ENCODE results near the gene TRPT1.

The TRPT1 gene

DNA sequence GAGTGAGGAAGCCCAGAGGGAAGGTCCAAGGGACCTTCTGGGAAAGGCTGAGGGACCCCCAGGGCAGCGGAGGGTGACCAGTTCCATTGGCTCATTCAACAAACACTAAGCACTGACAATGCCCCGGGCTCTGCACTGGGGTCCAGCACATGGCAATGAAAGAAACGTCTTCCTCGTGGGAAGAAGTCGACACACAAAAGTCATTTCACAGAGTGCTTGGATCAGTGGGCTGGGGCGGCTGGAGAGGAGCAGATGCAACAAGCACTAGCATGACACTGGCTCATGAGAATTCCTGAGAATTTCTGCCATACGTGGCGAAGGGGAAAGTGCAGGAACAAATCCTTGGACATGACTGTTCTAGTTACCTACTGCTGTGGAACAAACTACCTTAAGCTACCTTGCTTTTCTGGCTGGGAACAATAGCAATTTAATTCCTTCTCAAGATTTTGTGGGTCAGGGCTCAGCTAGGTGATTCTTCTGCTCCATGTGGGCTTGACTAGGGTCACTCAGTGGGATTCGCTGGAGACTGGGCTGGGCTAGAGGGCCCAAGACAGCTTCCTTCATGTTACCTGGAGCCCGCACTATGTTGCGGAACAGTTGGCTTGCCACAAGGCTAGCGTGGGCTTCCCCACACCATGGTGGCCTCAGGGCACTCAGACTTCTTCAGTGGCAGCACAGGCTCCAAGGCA is 46.9 kb downstream of the TRPT1 start:
- no peak overlapping the region for H2BK120ac ChIP-seq (ENCODE audit: insufficient read depth, low read length, poor library complexity)
- H2AK5ac ChIP-seq (ENCODE audit: low read length) = no peak overlapping the region
- no peak overlapping the region for H3K27ac ChIP-seq (ENCODE audit: low read depth, low read length)
- peaks cover 0 to 2% of the 10 kb centered on the region in 2 experiments for H3K4me1 ChIP-seq (ENCODE audit: control insufficient read depth in 1 of 2, insufficient read depth in 2 of 2, low read length in 2 of 2)
- H4K8ac ChIP-seq (ENCODE audit: low read depth, low read length) = no peak overlapping the region
- H3K4ac ChIP-seq (ENCODE audit: low read depth, low read length) = no peak overlapping the region
- H2AFZ ChIP-seq (ENCODE audit: insufficient read depth, low read length, poor library complexity) = no peak overlapping the region
- H2BK12ac ChIP-seq (ENCODE audit: low read length) = no peak overlapping the region
- H3K27me3 ChIP-seq (ENCODE audit: insufficient read depth, low read length) = no peaks in the 10 kb centered on the region
- H4K12ac ChIP-seq (ENCODE audit: low read depth, low read length) = no peak overlapping the region
- no peak overlapping the region for H3K18ac ChIP-seq (ENCODE audit: low read length)
- peaks cover 2% of the 10 kb centered on the region for H3K79me1 ChIP-seq (ENCODE audit: low read length)
- no peak overlapping the region for H3K14ac ChIP-seq (ENCODE audit: low read length)
- DNase-seq = no peak
- WGBS (ENCODE audit: extremely low coverage, insufficient coverage, insufficient read length) = no CpG with 5 or more reads among the region's 12 CpGs
- no peak overlapping the region for H3K4me3 ChIP-seq (ENCODE audit: low read depth, low read length)
- no peak overlapping the region for H3K9ac ChIP-seq (ENCODE audit: low read length)
- H3K4me2 ChIP-seq (ENCODE audit: low read length) = no peak overlapping the region
- H3K36me3 ChIP-seq (ENCODE audit: control insufficient read depth in 1 of 2, insufficient read depth in 2 of 2, low read length in 2 of 2) = no peaks in the 10 kb centered on the region
- no peak overlapping the region for H3K23ac ChIP-seq (ENCODE audit: low read length)
- H2BK5ac ChIP-seq (ENCODE audit: low read depth, low read length, poor library complexity) = no peak overlapping the region
- H3K79me2 ChIP-seq (ENCODE audit: control insufficient read depth, insufficient read depth, low read length, poor library complexity) = peaks cover 2% of the 10 kb centered on the region
- peaks cover 4% of the 10 kb centered on the region for H3K9me3 ChIP-seq (ENCODE audit: insufficient read depth, low read depth, low read length)
- H4K91ac ChIP-seq (ENCODE audit: low read depth, low read length) = no peak overlapping the region

GRCh38 chr11:64178203-64178602 is 47.8 kb downstream of the TRPT1 start:
- Histone ChIP-seq H2BK12ac (ENCODE audit: low read length) (no peak overlapping the region), H2AK5ac (ENCODE audit: low read length) (no peak overlapping the region), H3K27me3 (ENCODE audit: insufficient read depth, low read length) (no peaks in the 10 kb centered on the region), H3K23ac (ENCODE audit: low read length) (no peak overlapping the region), H2BK120ac (ENCODE audit: insufficient read depth, low read length, poor library complexity) (no peak overlapping the region), H3K18ac (ENCODE audit: low read length) (no peak overlapping the region), H4K8ac (ENCODE audit: low read depth, low read length) (no peak overlapping the region), H3K4ac (ENCODE audit: low read depth, low read length) (no peak overlapping the region), H3K4me2 (ENCODE audit: low read length) (no peak overlapping the region), H3K36me3 (ENCODE audit: control insufficient read depth in 1 of 2, insufficient read depth in 2 of 2, low read length in 2 of 2) (no peaks in the 10 kb centered on the region), H3K14ac (ENCODE audit: low read length) (no peak overlapping the region), H3K9me3 (ENCODE audit: insufficient read depth, low read depth, low read length) (peaks cover 7% of the 10 kb centered on the region), H3K27ac (ENCODE audit: low read depth, low read length) (no peak overlapping the region), H3K4me1 (ENCODE audit: control insufficient read depth in 1 of 2, insufficient read depth in 2 of 2, low read length in 2 of 2) (peaks cover 0 to 2% of the 10 kb centered on the region in 2 experiments), H3K79me2 (ENCODE audit: control insufficient read depth, insufficient read depth, low read length, poor library complexity) (no peaks in the 10 kb centered on the region), H4K91ac (ENCODE audit: low read depth, low read length) (no peak overlapping the region), H2AFZ (ENCODE audit: insufficient read depth, low read length, poor library complexity) (no peak overlapping the region), H3K4me3 (ENCODE audit: low read depth, low read length) (no peak overlapping the region), H4K12ac (ENCODE audit: low read depth, low read length) (no peak overlapping the region), H3K9ac (ENCODE audit: low read length) (no peak overlapping the region), H3K79me1 (ENCODE audit: low read length) (peaks cover 2% of the 10 kb centered on the region), H2BK5ac (ENCODE audit: low read depth, low read length, poor library complexity) (no peak overlapping the region)
- no CpG with 5 or more reads among the region's 1 CpG for WGBS (ENCODE audit: extremely low coverage, insufficient coverage, insufficient read length)
- DNase-seq = no peak

DNA sequence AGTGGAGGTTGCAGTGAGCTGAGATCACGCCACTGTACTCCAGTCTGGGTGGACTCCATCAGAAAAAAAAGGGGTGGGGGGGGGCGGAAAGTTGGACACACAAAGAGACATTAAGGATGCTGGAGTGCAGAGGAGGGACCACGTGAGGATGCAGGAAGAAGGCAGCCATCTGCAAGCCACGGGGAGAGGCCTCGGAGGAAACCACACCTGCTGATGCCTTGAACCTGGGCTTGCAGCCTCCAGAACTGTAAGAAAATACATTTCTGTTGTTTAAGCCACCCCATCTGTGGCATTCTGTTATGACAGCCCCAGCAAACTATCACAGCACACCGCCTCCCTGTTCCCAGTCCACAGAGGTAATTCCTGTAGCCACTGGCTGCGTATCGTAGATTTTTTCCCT is 49.2 kb downstream of the TRPT1 start:
- H3K36me3 ChIP-seq (ENCODE audit: control insufficient read depth in 1 of 2, insufficient read depth in 2 of 2, low read length in 2 of 2) = no peaks in the 10 kb centered on the region
- H3K14ac ChIP-seq (ENCODE audit: low read length) = no peak overlapping the region
- H2BK120ac ChIP-seq (ENCODE audit: insufficient read depth, low read length, poor library complexity) = no peak overlapping the region
- WGBS (ENCODE audit: extremely low coverage, insufficient coverage, insufficient read length) = no CpG with 5 or more reads among the region's 8 CpGs
- peaks cover 2% of the 10 kb centered on the region for H3K79me1 ChIP-seq (ENCODE audit: low read length)
- no peak overlapping the region for H4K91ac ChIP-seq (ENCODE audit: low read depth, low read length)
- no peak overlapping the region for H3K9ac ChIP-seq (ENCODE audit: low read length)
- H3K4ac ChIP-seq (ENCODE audit: low read depth, low read length) = no peak overlapping the region
- no peak overlapping the region for H4K12ac ChIP-seq (ENCODE audit: low read depth, low read length)
- H3K79me2 ChIP-seq (ENCODE audit: control insufficient read depth, insufficient read depth, low read length, poor library complexity) = no peaks in the 10 kb centered on the region
- H2BK5ac ChIP-seq (ENCODE audit: low read depth, low read length, poor library complexity) = no peak overlapping the region
- no peak for DNase-seq
- H3K27ac ChIP-seq (ENCODE audit: low read depth, low read length) = no peak overlapping the region
- H3K9me3 ChIP-seq (ENCODE audit: insufficient read depth, low read depth, low read length) = peaks cover 7% of the 10 kb centered on the region
- no peak overlapping the region for H3K18ac ChIP-seq (ENCODE audit: low read length)
- H3K4me1 ChIP-seq (ENCODE audit: control insufficient read depth in 1 of 2, insufficient read depth in 2 of 2, low read length in 2 of 2) = peaks cover 0 to 2% of the 10 kb centered on the region in 2 experiments
- H4K8ac ChIP-seq (ENCODE audit: low read depth, low read length) = no peak overlapping the region
- H2BK12ac ChIP-seq (ENCODE audit: low read length) = no peak overlapping the region
- no peak overlapping the region for H3K4me3 ChIP-seq (ENCODE audit: low read depth, low read length)
- H3K23ac ChIP-seq (ENCODE audit: low read length) = no peak overlapping the region
- no peak overlapping the region for H2AFZ ChIP-seq (ENCODE audit: insufficient read depth, low read length, poor library complexity)
- no peak overlapping the region for H3K4me2 ChIP-seq (ENCODE audit: low read length)
- no peaks in the 10 kb centered on the region for H3K27me3 ChIP-seq (ENCODE audit: insufficient read depth, low read length)
- H2AK5ac ChIP-seq (ENCODE audit: low read length) = no peak overlapping the region

Data from trophoblast cell (in vitro differentiated cells and primary cell).